ENCODE measurements around the gene ZFP36L1. TPM values are rescaled to one million over a fixed set of nuclear protein-coding genes. Genes with fewer than 3 reads are reported as not detected.

The ZFP36L1 gene
- total RNA-seq, 5 donors from 2014 or later (not counting 1 experiment from before 2014, with no cell fraction given), result 123 to 253 (median 233) TPM

GRCh38 chr14:68753690-68754089, 39.2 kb downstream of the ZFP36L1 start:
- Mint-ChIP-seq H3K27ac (no peak overlapping the region), H3K4me1 (peaks cover 15 to 19% (median 16%) of the 10 kb centered on the region in 3 donors), H3K27me3 (no peaks in the 10 kb centered on the region), H3K4me3 (no peak overlapping the region), H3K9me3 (no peaks in the 10 kb centered on the region), H3K36me3 (no peaks in the 10 kb centered on the region)
- POLR2A ChIA-PET, result no interaction called here
- DNase-seq (no peak), ATAC-seq (replicated peaks in 1 of 4) (no peak)
- H3K27me3 ChIP-seq (replicated peaks in 1 of 2; ENCODE audit: control insufficient read depth in 2 of 2, extremely low read depth in 1 of 2, insufficient read depth in 2 of 2, low read length in 1 of 2), result no peaks in the 10 kb centered on the region
- no peaks in the 10 kb centered on the region for H3K9me3 ChIP-seq
- H3K27ac ChIP-seq (ENCODE audit: low read length), result no peak overlapping the region
- peaks cover 4 to 13% of the 10 kb centered on the region in 2 experiments for H3K4me1 ChIP-seq (ENCODE audit: control insufficient read depth in 1 of 2, extremely low read depth in 1 of 2, insufficient read depth in 2 of 2, low read length in 2 of 2)
- H3K36me3 ChIP-seq (ENCODE audit: control insufficient read depth in 2 of 2, extremely low read depth in 1 of 2, insufficient read depth in 1 of 2, low read length in 1 of 2), result no peaks in the 10 kb centered on the region
- no peak overlapping the region for H3K4me3 ChIP-seq (ENCODE audit: control insufficient read depth in 1 of 2, extremely low read depth in 1 of 2, low read length in 1 of 2)
- CTCF ChIA-PET, result no interaction called here
- WGBS (ENCODE audit: insufficient coverage), result 80% methylated on average over 1 of the region's 4 CpGs

GRCh38 chr14:68752271-68753006, 40.4 kb downstream of the ZFP36L1 start:
- Histone ChIP-seq H3K36me3 (ENCODE audit: control insufficient read depth in 2 of 2, extremely low read depth in 1 of 2, insufficient read depth in 1 of 2, low read length in 1 of 2) (no peaks in the 10 kb centered on the region), H3K4me1 (ENCODE audit: control insufficient read depth in 1 of 2, extremely low read depth in 1 of 2, insufficient read depth in 2 of 2, low read length in 2 of 2) (peaks cover 2% of the 10 kb centered on the region in 2 experiments), H3K4me3 (ENCODE audit: control insufficient read depth in 1 of 2, extremely low read depth in 1 of 2, low read length in 1 of 2) (no peak overlapping the region), H3K27ac (ENCODE audit: low read length) (no peak overlapping the region), H3K9me3 (no peaks in the 10 kb centered on the region), H3K27me3 (replicated peaks in 1 of 2; ENCODE audit: control insufficient read depth in 2 of 2, extremely low read depth in 1 of 2, insufficient read depth in 2 of 2, low read length in 1 of 2) (peaks cover 0 to under 1% of the 10 kb centered on the region in 2 experiments)
- ChIA-PET CTCF (interaction anchor here in 1 of 2 donors (1.0 kb wide), 1 partner anchor 92 kb away, joined by 3 read pairs; no protein-coding TSS in a partner anchor), POLR2A (no interaction called here)
- ATAC-seq (replicated peaks in 1 of 4) (no peak), DNase-seq (no peak)
- Mint-ChIP-seq H3K9me3 (no peaks in the 10 kb centered on the region), H3K4me1 (peaks cover 7 to 18% (median 9%) of the 10 kb centered on the region in 3 donors), H3K27me3 (no peaks in the 10 kb centered on the region), H3K27ac (peak overlapping the region in 1 of 2 donors; percentile 16), H3K4me3 (no peak overlapping the region), H3K36me3 (no peaks in the 10 kb centered on the region)
- 100% methylated on average over 1 of the region's 6 CpGs for WGBS (ENCODE audit: insufficient coverage)

- H3K4me1 Mint-ChIP-seq, result peaks cover 0 to 13% (median 3%) of the 10 kb centered on the region in 3 donors
- no peak overlapping the region for H3K4me3 ChIP-seq (ENCODE audit: control insufficient read depth in 1 of 2, extremely low read depth in 1 of 2, low read length in 1 of 2)
- CTCF ChIA-PET, result no interaction called here
- no peak overlapping the region for H3K4me3 Mint-ChIP-seq
- no peaks in the 10 kb centered on the region for H3K4me1 ChIP-seq (ENCODE audit: control insufficient read depth in 1 of 2, extremely low read depth in 1 of 2, insufficient read depth in 2 of 2, low read length in 2 of 2)
- POLR2A ChIA-PET, result no interaction called here
- no peaks in the 10 kb centered on the region for H3K36me3 Mint-ChIP-seq
- no peaks in the 10 kb centered on the region for H3K9me3 ChIP-seq
- no peak overlapping the region for H3K27ac ChIP-seq (ENCODE audit: low read length)
- no peak for ATAC-seq (replicated peaks in 1 of 4)
- no peak overlapping the region for H3K27ac Mint-ChIP-seq
- H3K36me3 ChIP-seq (ENCODE audit: control insufficient read depth in 2 of 2, extremely low read depth in 1 of 2, insufficient read depth in 1 of 2, low read length in 1 of 2), result no peaks in the 10 kb centered on the region
- H3K27me3 ChIP-seq (replicated peaks in 1 of 2; ENCODE audit: control insufficient read depth in 2 of 2, extremely low read depth in 1 of 2, insufficient read depth in 2 of 2, low read length in 1 of 2), result peaks cover 0 to 5% of the 10 kb centered on the region in 2 experiments
- no CpG with 5 or more reads among the region's 11 CpGs for WGBS (ENCODE audit: insufficient coverage)
- H3K27me3 Mint-ChIP-seq, result no peaks in the 10 kb centered on the region
- no peak for DNase-seq
- H3K9me3 Mint-ChIP-seq, result no peaks in the 10 kb centered on the region
Measured at GRCh38 chr14:68749487-68750475, 43.1 kb downstream of the ZFP36L1 start.

- H3K27ac Mint-ChIP-seq, result no peak overlapping the region
- ChIA-PET POLR2A (no interaction called here), CTCF (no interaction called here)
Measured at GRCh38 chr14:68748691-68749090, 44.2 kb downstream of the ZFP36L1 start.

GRCh38 chr14:68748260-68748659, 44.6 kb downstream of the ZFP36L1 start:
- no peaks in the 10 kb centered on the region for H3K4me1 ChIP-seq (ENCODE audit: control insufficient read depth in 1 of 2, extremely low read depth in 1 of 2, insufficient read depth in 2 of 2, low read length in 2 of 2)
- WGBS (ENCODE audit: insufficient coverage), result 95% methylated on average over 9 of the region's 10 CpGs
- H3K36me3 ChIP-seq (ENCODE audit: control insufficient read depth in 2 of 2, extremely low read depth in 1 of 2, insufficient read depth in 1 of 2, low read length in 1 of 2), result no peaks in the 10 kb centered on the region
- H3K27me3 ChIP-seq (replicated peaks in 1 of 2; ENCODE audit: control insufficient read depth in 2 of 2, extremely low read depth in 1 of 2, insufficient read depth in 2 of 2, low read length in 1 of 2), result peaks cover 0 to 5% of the 10 kb centered on the region in 2 experiments
- Mint-ChIP-seq H3K9me3 (no peaks in the 10 kb centered on the region), H3K27me3 (no peaks in the 10 kb centered on the region), H3K36me3 (no peaks in the 10 kb centered on the region), H3K27ac (no peak overlapping the region), H3K4me3 (no peak overlapping the region), H3K4me1 (peaks cover 0 to 13% (median 3%) of the 10 kb centered on the region in 3 donors)
- H3K4me3 ChIP-seq (ENCODE audit: control insufficient read depth in 1 of 2, extremely low read depth in 1 of 2, low read length in 1 of 2), result no peak overlapping the region
- DNase-seq (no peak), ATAC-seq (replicated peaks in 1 of 4) (no peak)
- H3K9me3 ChIP-seq, result no peaks in the 10 kb centered on the region
- H3K27ac ChIP-seq (ENCODE audit: low read length), result no peak overlapping the region
- CTCF ChIA-PET, result no interaction called here
- POLR2A ChIA-PET, result no interaction called here

More at GRCh38 chr14:68748691-68749090, 44.2 kb downstream of the ZFP36L1 start:
- Histone ChIP-seq H3K4me3 (ENCODE audit: control insufficient read depth in 1 of 2, extremely low read depth in 1 of 2, low read length in 1 of 2) (no peak overlapping the region), H3K36me3 (ENCODE audit: control insufficient read depth in 2 of 2, extremely low read depth in 1 of 2, insufficient read depth in 1 of 2, low read length in 1 of 2) (no peaks in the 10 kb centered on the region), H3K4me1 (ENCODE audit: control insufficient read depth in 1 of 2, extremely low read depth in 1 of 2, insufficient read depth in 2 of 2, low read length in 2 of 2) (no peaks in the 10 kb centered on the region), H3K27ac (ENCODE audit: low read length) (no peak overlapping the region), H3K27me3 (replicated peaks in 1 of 2; ENCODE audit: control insufficient read depth in 2 of 2, extremely low read depth in 1 of 2, insufficient read depth in 2 of 2, low read length in 1 of 2) (peaks cover 0 to 5% of the 10 kb centered on the region in 2 experiments), H3K9me3 (no peaks in the 10 kb centered on the region)
- H3K4me3 Mint-ChIP-seq, result no peak overlapping the region
- ATAC-seq (replicated peaks in 1 of 4) (no peak), DNase-seq (no peak)
- no peaks in the 10 kb centered on the region for H3K36me3 Mint-ChIP-seq
- H3K4me1 Mint-ChIP-seq, result peaks cover 0 to 13% (median 3%) of the 10 kb centered on the region in 3 donors
- no peaks in the 10 kb centered on the region for H3K27me3 Mint-ChIP-seq
- H3K9me3 Mint-ChIP-seq, result no peaks in the 10 kb centered on the region
- 91% methylated on average over 4 of the region's 5 CpGs for WGBS (ENCODE audit: insufficient coverage)

- WGBS (ENCODE audit: insufficient coverage), result 98% methylated on average over 5 of the region's 5 CpGs
- POLR2A ChIA-PET, result no interaction called here
- Histone ChIP-seq H3K36me3 (ENCODE audit: control insufficient read depth in 2 of 2, extremely low read depth in 1 of 2, insufficient read depth in 1 of 2, low read length in 1 of 2) (no peaks in the 10 kb centered on the region), H3K27me3 (replicated peaks in 1 of 2; ENCODE audit: control insufficient read depth in 2 of 2, extremely low read depth in 1 of 2, insufficient read depth in 2 of 2, low read length in 1 of 2) (peaks cover 0 to 5% of the 10 kb centered on the region in 2 experiments), H3K4me3 (ENCODE audit: control insufficient read depth in 1 of 2, extremely low read depth in 1 of 2, low read length in 1 of 2) (no peak overlapping the region), H3K9me3 (no peaks in the 10 kb centered on the region), H3K4me1 (ENCODE audit: control insufficient read depth in 1 of 2, extremely low read depth in 1 of 2, insufficient read depth in 2 of 2, low read length in 2 of 2) (no peaks in the 10 kb centered on the region), H3K27ac (ENCODE audit: low read length) (no peak overlapping the region)
- no peak overlapping the region for H3K27ac Mint-ChIP-seq
- no peak overlapping the region for H3K4me3 Mint-ChIP-seq
- no peaks in the 10 kb centered on the region for H3K27me3 Mint-ChIP-seq
- ATAC-seq (replicated peaks in 1 of 4) (no peak), DNase-seq (no peak)
- no peaks in the 10 kb centered on the region for H3K9me3 Mint-ChIP-seq
- peaks cover 0 to 13% (median 6%) of the 10 kb centered on the region in 3 donors for H3K4me1 Mint-ChIP-seq
- CTCF ChIA-PET, result no interaction called here
- no peaks in the 10 kb centered on the region for H3K36me3 Mint-ChIP-seq
Measured at GRCh38 chr14:68747393-68747792, 45.5 kb downstream of the ZFP36L1 start.
